ENCODE data around the gene HSPA5. TPM values are rescaled to one million over a fixed set of nuclear protein-coding genes. Genes with fewer than 3 reads are reported as not detected.
A peak's percentile ranks its signal among the peaks of the same experiment; 100 is the strongest.

The HSPA5 gene
- total RNA-seq, 1 experiment from 2014 or later: 259 TPM

DNA sequence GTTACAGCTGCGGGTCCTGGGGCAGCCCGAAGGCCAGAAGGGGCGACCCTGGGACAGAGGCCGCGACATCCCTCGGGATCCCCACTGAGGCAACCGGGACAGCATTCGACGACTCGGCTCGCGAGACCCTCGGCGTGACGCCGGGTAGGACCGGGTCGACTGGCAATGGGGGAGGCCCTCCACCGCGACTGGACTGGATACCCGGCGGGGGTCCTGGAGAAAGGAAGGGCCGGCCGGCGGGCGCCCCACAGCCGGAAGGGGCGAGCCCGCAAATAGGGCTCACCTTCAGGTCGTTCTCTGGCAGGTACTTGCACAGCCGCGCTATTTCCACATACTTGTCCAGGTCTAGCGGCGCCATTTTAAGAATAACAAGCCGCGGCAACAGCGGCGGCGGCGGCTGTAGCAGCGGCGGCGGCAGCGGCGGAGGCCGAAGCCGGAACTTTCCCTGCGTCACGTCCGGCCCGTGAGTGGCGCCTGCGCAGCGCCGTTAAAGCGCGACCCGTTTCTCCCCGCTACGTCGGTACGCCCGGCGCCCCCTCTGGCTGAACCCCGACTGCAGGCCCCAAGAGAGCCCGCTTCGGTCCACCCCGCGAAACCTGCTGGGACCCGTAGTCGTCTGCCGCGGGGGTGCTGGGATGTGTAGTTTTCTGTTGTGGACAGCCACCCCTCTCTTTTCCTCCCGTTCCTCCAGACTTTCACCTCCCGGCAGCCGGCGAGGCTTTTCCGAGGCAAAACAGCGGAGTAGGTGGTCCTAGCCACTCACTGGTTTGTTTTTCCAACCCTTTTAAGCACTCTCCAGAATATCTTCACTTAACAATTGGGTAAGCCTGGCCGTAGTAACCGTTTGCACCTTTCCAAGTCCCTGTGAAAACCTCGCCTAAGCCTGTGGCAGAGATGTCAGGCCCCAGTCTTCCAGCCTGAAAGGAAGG, 51.5 kb downstream of the HSPA5 start, which contains the start of gene PPP6C:
PPP6C (minus strand) TSS at position 443 of the 929 bp plus-strand sequence; CDS start at position 358, 85 bp downstream.
- peak within 1 kb of the TSS; percentile 80 for H3K4me3 Mint-ChIP-seq (ENCODE audit: low read depth, unreplicated experiment)

GRCh38 chr9:125189011-125189360, 52.2 kb downstream of the HSPA5 start:
- TF ChIP-seq CTCF (IDR thresholded peaks at IDR 0.05; ENCODE audit: unreplicated experiment): no peak
- DNase-seq: peak; percentile 13
- no peaks in the 10 kb centered on the region for H3K9me3 Mint-ChIP-seq (ENCODE audit: low read depth, unreplicated experiment)
- intact Hi-C loops (cut with micrococcal nuclease; ENCODE audit: unreplicated experiment): no loop called here
- no peaks in the 10 kb centered on the region for H3K27me3 Mint-ChIP-seq (ENCODE audit: unreplicated experiment)
- peak overlapping the region; percentile 80 for H3K4me3 Mint-ChIP-seq (ENCODE audit: low read depth, unreplicated experiment)
- no peak overlapping the region for H3K27ac Mint-ChIP-seq (ENCODE audit: unreplicated experiment)
- peaks cover under 1% of the 10 kb centered on the region for H3K4me1 Mint-ChIP-seq (ENCODE audit: low read depth, unreplicated experiment)
- BruUV-seq (replicated peaks): no TSS peak
- H3K36me3 Mint-ChIP-seq (ENCODE audit: insufficient read depth, unreplicated experiment): peaks cover 24% of the 10 kb centered on the region
- CTCF ChIA-PET: no interaction called here

More for the DNA sequence above, 51.5 kb downstream of the HSPA5 start, which contains the start of gene PPP6C:
- CTCF ChIA-PET: no interaction called here
- peak; percentile 94 for DNase-seq
- peak within 1 kb of the TSS; percentile 54 for H3K27ac Mint-ChIP-seq (ENCODE audit: unreplicated experiment)
- no peaks in the 10 kb centered on the region for H3K4me1 Mint-ChIP-seq (ENCODE audit: low read depth, unreplicated experiment)
- intact Hi-C loops (cut with micrococcal nuclease; ENCODE audit: unreplicated experiment): no loop called here
- BruUV-seq (replicated peaks): no TSS peak
- H3K9me3 Mint-ChIP-seq (ENCODE audit: low read depth, unreplicated experiment): no peaks in the 10 kb centered on the region
- H3K36me3 Mint-ChIP-seq (ENCODE audit: insufficient read depth, unreplicated experiment): peaks cover 24% of the 10 kb centered on the region
- H3K27me3 Mint-ChIP-seq (ENCODE audit: unreplicated experiment): no peaks in the 10 kb centered on the region
- TF ChIP-seq CTCF (IDR thresholded peaks at IDR 0.05; ENCODE audit: unreplicated experiment): no peak

Other genes with a start within 250 kb of the HSPA5 start
- 6.4 and 7.0 TPM in 2 replicates for gene SCAI, start 97.8 kb downstream of the HSPA5 start, total RNA-seq (2022)
- 22.7 and 24.7 TPM in 2 replicates for gene PPP6C, start 51.5 kb downstream of the HSPA5 start, total RNA-seq (2022)
- gene RABEPK, start 40.8 kb downstream of the HSPA5 start, total RNA-seq (2022): 12.7 and 13.2 TPM in 2 replicates
- 28.7 and 32.6 TPM in 2 replicates for gene GAPVD1, start 20.5 kb upstream of the HSPA5 start, total RNA-seq (2022)

Measured in Calu3 (cell line).